HG02840 (cell line): Measurements from ENCODE around the gene CATSPERZ.

Source experiments
- ATAC-seq: cut with Tn5 transposase; IDR thresholded peaks from one replicate; pipeline ENCODE4 v1.9.1; 2021; ENCODE audit warnings: mild to moderate bottlenecking, moderate library complexity, moderate number of reproducible peaks; ENCODE audit not compliant: unreplicated experiment, low FRiP score

The CATSPERZ gene

DNA sequence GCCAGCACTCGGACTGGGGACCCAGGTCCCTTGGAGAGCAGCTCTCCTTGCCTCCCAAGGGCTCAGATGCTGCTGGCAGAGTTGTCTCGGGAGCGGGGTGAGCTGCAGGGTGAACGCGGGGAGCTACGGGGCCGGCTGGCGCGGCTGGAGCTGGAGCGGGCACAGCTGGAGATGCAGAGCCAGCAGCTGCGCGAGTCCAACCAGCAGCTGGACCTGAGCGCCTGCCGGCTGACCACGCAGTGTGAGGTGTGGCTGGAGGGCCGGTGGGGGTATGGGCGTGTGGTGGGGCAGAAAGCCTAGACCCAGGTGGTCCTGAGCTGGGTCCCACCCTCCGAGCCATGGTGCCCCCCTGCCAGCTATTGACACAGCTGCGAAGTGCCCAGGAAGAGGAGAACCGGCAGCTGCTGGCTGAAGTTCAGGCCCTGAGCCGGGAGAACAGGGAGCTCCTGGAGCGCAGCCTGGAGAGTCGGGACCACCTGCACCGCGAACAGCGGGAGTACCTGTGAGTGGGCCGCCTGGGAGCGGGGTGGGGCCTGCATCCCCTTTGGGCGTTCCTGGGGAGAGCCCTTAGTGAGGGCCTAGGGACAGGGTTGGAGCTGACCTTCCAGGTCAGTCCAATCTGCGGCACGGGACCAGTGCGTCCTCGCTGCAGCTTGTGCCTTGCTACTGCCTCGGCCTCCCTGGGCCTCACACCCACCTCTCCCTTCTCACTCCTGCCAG, 53.0 kb downstream of the CATSPERZ start:
- ATAC-seq, result no peak

DNA sequence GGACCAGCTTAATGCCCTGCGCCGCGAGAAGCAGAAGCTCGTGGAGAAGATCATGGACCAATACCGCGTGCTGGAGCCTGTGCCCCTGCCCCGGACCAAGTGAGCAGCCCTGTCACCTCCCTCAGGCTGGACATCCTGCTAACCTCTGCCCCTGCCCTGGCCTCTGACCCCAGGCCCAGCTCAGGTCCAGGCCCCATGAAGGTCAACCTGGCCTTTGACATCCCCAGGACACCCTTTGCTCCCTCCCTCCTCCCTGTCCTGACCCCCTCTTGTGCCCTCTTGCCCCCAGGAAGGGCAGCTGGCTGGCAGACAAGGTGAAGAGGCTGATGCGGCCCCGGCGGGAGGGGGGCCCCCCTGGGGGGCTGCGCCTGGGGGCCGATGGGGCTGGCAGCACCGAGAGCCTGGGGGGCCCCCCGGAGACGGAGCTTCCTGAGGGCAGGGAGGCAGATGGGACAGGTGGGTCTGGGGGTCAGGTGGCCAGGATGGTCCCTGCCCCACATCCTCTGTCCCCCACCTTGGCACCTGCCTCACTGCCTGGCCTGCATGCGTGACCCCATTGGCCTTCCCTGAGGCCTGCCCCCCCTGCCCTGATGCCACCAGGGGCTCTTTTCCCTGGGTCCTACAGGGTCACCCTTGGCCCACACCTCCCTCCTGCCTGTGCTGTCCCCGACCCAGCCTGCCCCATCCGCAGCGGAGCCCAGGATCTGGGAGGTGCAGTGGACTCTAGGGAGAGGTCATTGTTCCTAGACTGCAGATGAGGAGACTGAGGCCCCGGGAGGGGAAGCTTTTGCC, 53.8 kb downstream of the CATSPERZ start:
- no peak for ATAC-seq
